ENCODE data around the gene SP1.
"Not testable (repeated sequence)": the region's sequence is repeated elsewhere in the genome, so short reads cannot be mapped to it uniquely, and the experiment has no call there.

Gene SP1

DNA sequence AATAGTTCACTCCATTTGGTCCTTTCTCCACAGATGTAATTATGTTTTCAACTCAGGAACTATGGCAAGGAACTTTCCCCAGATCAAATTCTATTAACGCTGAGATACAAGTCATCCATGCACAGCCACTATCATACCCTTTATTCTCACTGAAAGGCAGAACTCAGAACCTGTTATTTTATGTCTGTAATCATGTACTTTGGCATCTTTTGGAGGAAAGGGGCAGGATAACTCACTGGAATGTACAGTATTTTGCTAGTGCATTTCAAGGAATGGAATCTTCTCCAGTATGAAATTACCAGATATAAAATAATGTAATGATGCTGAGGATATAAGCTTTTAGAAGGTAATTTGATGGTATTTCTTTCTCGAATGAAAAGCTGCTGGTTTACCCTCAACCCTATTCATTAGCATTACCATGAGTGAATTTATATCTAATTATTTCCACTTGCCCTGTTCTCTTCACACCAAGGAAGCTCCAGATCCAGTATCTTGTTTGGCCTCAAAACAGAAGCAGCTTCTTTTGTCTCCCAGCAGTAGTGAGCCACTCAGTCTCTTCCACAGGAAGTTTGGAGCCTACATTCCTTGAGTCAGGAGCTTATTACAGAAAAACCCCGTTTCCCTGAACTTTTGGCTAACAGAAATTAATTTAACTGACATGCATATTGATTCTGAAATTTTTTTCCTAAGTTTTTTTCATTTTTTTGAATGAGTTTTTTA is 33.7 kb downstream of the SP1 start:
- no peak overlapping the region for H3K4me3 ChIP-seq (replicated peaks; ENCODE audit: low read depth, low read length)
- DNase-seq (ENCODE audit: extremely low read depth, low read depth): no peak
- TF ChIP-seq, protein P1, sequence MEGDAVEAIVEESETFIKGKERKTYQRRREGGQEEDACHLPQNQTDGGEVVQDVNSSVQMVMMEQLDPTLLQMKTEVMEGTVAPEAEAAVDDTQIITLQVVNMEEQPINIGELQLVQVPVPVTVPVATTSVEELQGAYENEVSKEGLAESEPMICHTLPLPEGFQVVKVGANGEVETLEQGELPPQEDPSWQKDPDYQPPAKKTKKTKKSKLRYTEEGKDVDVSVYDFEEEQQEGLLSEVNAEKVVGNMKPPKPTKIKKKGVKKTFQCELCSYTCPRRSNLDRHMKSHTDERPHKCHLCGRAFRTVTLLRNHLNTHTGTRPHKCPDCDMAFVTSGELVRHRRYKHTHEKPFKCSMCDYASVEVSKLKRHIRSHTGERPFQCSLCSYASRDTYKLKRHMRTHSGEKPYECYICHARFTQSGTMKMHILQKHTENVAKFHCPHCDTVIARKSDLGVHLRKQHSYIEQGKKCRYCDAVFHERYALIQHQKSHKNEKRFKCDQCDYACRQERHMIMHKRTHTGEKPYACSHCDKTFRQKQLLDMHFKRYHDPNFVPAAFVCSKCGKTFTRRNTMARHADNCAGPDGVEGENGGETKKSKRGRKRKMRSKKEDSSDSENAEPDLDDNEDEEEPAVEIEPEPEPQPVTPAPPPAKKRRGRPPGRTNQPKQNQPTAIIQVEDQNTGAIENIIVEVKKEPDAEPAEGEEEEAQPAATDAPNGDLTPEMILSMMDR (IDR thresholded peaks at IDR 0.05; ENCODE audit: low read depth, low read length, missing control alignments): no peak

DNA sequence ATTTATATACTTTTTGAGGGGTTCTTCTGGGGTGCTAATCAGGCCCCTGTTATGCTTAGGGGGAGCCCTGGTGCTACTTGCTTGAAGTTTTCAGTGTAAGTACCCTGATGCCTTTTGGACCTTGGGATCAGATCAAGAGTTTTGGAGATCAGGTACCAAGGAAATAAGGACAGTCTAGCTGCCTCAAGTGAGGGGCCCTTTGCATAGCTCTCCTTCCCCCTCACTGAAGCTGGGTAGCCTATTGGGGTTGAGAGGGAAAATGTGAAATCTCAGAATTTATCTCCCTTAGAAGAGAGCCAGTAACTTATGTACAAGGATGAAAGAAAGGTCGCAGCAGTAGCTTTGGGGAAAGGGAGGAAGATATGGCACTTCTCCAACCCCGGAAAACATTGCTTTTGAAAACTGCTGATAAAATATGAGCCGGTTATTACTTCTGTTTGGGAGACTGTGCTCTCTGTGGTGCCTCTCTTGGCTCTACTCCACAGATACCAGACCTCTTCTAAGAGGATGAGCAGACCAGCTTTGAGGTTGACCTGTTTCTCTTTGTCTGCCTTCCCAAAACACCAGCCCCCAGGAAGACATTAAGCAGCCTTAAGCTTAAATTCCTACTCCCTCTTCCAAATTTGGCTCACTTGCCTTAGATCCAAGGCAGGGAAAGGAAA is 34.9 kb downstream of the SP1 start:
- H3K4me3 ChIP-seq (replicated peaks; ENCODE audit: low read depth, low read length): no peak overlapping the region
- TF ChIP-seq, protein P1 (IDR thresholded peaks at IDR 0.05; ENCODE audit: low read depth, low read length, missing control alignments): no peak
- no peak for DNase-seq (ENCODE audit: extremely low read depth, low read depth)

GRCh38 chr12:53415752-53416389 is 35.9 kb downstream of the SP1 start:
- not testable (repeated sequence) for DNase-seq (ENCODE audit: extremely low read depth, low read depth); H3K4me3 ChIP-seq (replicated peaks; ENCODE audit: low read depth, low read length)

GRCh38 chr12:53417291-53417816 is 37.4 kb downstream of the SP1 start:
- not testable (repeated sequence) for DNase-seq (ENCODE audit: extremely low read depth, low read depth); H3K4me3 ChIP-seq (replicated peaks; ENCODE audit: low read depth, low read length)

DNA sequence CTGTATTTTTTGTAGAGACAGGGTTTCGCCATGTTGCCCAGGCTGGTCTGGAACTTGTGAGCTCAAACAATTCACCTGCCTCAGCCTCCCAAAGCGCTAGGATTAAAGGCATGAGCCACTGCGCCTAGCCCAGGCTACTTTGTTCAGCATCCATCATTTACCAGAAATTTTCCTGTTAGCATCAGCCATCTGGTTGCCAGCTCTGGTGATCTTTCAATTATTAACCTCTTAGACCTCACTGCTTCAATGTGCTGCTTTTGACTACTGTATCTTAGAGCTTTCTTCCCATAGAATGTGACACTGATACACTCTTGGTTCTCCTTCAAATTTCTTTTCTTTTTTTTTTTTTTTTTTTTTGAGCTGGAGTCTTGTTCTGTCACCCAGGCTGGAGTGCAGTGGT is 38.2 kb downstream of the SP1 start:
- TF ChIP-seq, protein P1 (IDR thresholded peaks at IDR 0.05; ENCODE audit: low read depth, low read length, missing control alignments): no peak
- no peak overlapping the region for H3K4me3 ChIP-seq (replicated peaks; ENCODE audit: low read depth, low read length)
- DNase-seq (ENCODE audit: extremely low read depth, low read depth): no peak

- TF ChIP-seq, protein P1 (IDR thresholded peaks at IDR 0.05; ENCODE audit: low read depth, low read length, missing control alignments): no peak
- DNase-seq (ENCODE audit: extremely low read depth, low read depth): no peak
- H3K4me3 ChIP-seq (replicated peaks; ENCODE audit: low read depth, low read length): no peak overlapping the region
Measured at GRCh38 chr12:53419756-53420155, 39.8 kb downstream of the SP1 start.

DNA sequence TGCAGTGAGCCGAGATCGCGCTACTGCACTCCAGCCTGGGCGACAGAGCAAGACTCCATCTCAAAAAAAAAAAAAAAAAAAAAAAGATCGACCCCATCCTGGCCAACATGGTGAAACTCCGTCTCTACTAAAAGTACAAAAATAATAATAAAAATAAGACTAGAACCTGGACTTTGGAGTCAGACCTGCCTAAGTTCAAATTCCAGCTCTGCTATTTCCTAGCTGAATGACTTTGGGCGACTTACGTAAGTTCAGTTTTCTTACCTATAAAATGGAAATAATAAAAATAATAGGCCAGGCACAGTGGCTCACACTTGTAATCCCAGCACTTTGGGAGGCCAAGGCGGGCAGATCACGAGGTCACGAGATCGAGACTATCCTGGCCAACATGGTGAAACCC is 42.3 kb downstream of the SP1 start:
- not testable (repeated sequence) for H3K4me3 ChIP-seq (replicated peaks; ENCODE audit: low read depth, low read length); DNase-seq (ENCODE audit: extremely low read depth, low read depth)

- DNase-seq (ENCODE audit: extremely low read depth, low read depth): no peak
- H3K4me3 ChIP-seq (replicated peaks; ENCODE audit: low read depth, low read length): no peak within 1 kb of the TSS
- TF ChIP-seq, protein P1 (IDR thresholded peaks at IDR 0.05; ENCODE audit: low read depth, low read length, missing control alignments): no peak
Measured at GRCh38 chr12:53423597-53423996, 43.6 kb downstream of the SP1 start, which contains the start of gene AMHR2. TSS of gene AMHR2 (plus strand) at chr12:53423855. CDS start at chr12:53423935, 80 bp downstream.
